ENCODE data around the gene CERT1.

Gene CERT1

GRCh38 chr5:75552764-75553163 lies 41.3 kb upstream of the CERT1 start:
- CTCF ChIA-PET: no interaction called here
- TF ChIP-seq FOXK2 (IDR thresholded peaks at IDR 0.05) (no peak), NFRKB (IDR thresholded peaks at IDR 0.05) (no peak), ZNF384 (IDR thresholded peaks at IDR 0.05) (no peak), CTBP1 (IDR thresholded peaks at IDR 0.05; ENCODE audit: borderline replicate concordance) (no peak), HDGF (IDR thresholded peaks at IDR 0.05; ENCODE audit: borderline replicate concordance) (no peak), BHLHE40 (IDR thresholded peaks at IDR 0.05; ENCODE audit: borderline replicate concordance) (no peak), SP1 (IDR thresholded peaks at IDR 0.05) (no peak), LEF1 (IDR thresholded peaks at IDR 0.05; ENCODE audit: borderline replicate concordance) (no peak), ELF4 (IDR thresholded peaks at IDR 0.05) (no peak)
- no peak for DNase-seq (ENCODE audit: extremely low spot score)
- POLR2A ChIA-PET: no interaction called here

GRCh38 chr5:75551471-75551870 lies 40.0 kb upstream of the CERT1 start:
- ChIA-PET POLR2A (no interaction called here), CTCF (no interaction called here)
- no peak for TF ChIP-seq NFRKB (IDR thresholded peaks at IDR 0.05)
- TF ChIP-seq PKNOX1 (IDR thresholded peaks at IDR 0.05): no peak
- TF ChIP-seq BHLHE40 (IDR thresholded peaks at IDR 0.05; ENCODE audit: borderline replicate concordance): no peak
- TF ChIP-seq FOXK2 (IDR thresholded peaks at IDR 0.05): no peak
- no peak for TF ChIP-seq LEF1 (IDR thresholded peaks at IDR 0.05; ENCODE audit: borderline replicate concordance)
- TF ChIP-seq FOXA1 (IDR thresholded peaks at IDR 0.05): no peak
- no peak for DNase-seq (ENCODE audit: extremely low spot score)

GRCh38 chr5:75550597-75550996 lies 39.2 kb upstream of the CERT1 start:
- CTCF ChIA-PET: no interaction called here
- POLR2A ChIA-PET: no interaction called here
- no peak for DNase-seq (ENCODE audit: extremely low spot score)
- TF ChIP-seq FOXK2 (IDR thresholded peaks at IDR 0.05) (no peak), PKNOX1 (IDR thresholded peaks at IDR 0.05) (no peak), FOXM1 (IDR thresholded peaks at IDR 0.05; ENCODE audit: borderline replicate concordance) (no peak), FOXA1 (IDR thresholded peaks at IDR 0.05) (no peak)

GRCh38 chr5:75547812-75548211 lies 36.4 kb upstream of the CERT1 start:
- POLR2A ChIA-PET: no interaction called here
- CTCF ChIA-PET: no interaction called here
- DNase-seq (ENCODE audit: extremely low spot score): no peak
- TF ChIP-seq FOXM1 (IDR thresholded peaks at IDR 0.05; ENCODE audit: borderline replicate concordance): no peak
- TF ChIP-seq PKNOX1 (IDR thresholded peaks at IDR 0.05): no peak
- TF ChIP-seq CTBP1 (IDR thresholded peaks at IDR 0.05; ENCODE audit: borderline replicate concordance): no peak
- no peak for TF ChIP-seq FOXA1 (IDR thresholded peaks at IDR 0.05)

GRCh38 chr5:75546830-75547229 lies 35.4 kb upstream of the CERT1 start:
- ChIA-PET POLR2A (no interaction called here), CTCF (no interaction called here)
- DNase-seq (ENCODE audit: extremely low spot score): no peak
- no peak for TF ChIP-seq L3MBTL2 (conservative IDR thresholded peaks at IDR 0.05)
- no peak for TF ChIP-seq FOXA1 (IDR thresholded peaks at IDR 0.05)
- TF ChIP-seq SP1 (IDR thresholded peaks at IDR 0.05): no peak
- no peak for TF ChIP-seq HDGF (IDR thresholded peaks at IDR 0.05; ENCODE audit: borderline replicate concordance)
- TF ChIP-seq FOXM1 (IDR thresholded peaks at IDR 0.05; ENCODE audit: borderline replicate concordance): no peak
- TF ChIP-seq FOXK2 (IDR thresholded peaks at IDR 0.05): no peak
- no peak for TF ChIP-seq SUZ12 (IDR thresholded peaks at IDR 0.05)

GRCh38 chr5:75545131-75545530 lies 33.7 kb upstream of the CERT1 start:
- ChIA-PET CTCF (no interaction called here), POLR2A (no interaction called here)
- TF ChIP-seq L3MBTL2 (conservative IDR thresholded peaks at IDR 0.05) (no peak), BHLHE40 (IDR thresholded peaks at IDR 0.05; ENCODE audit: borderline replicate concordance) (no peak), PKNOX1 (IDR thresholded peaks at IDR 0.05) (no peak), FOXK2 (IDR thresholded peaks at IDR 0.05) (no peak), NFRKB (IDR thresholded peaks at IDR 0.05) (no peak), TARDBP (IDR thresholded peaks at IDR 0.05) (no peak), FOXM1 (IDR thresholded peaks at IDR 0.05; ENCODE audit: borderline replicate concordance) (no peak), HDGF (IDR thresholded peaks at IDR 0.05; ENCODE audit: borderline replicate concordance) (no peak), SP1 (IDR thresholded peaks at IDR 0.05) (no peak), ARNT (IDR thresholded peaks at IDR 0.05) (no peak), ZNF384 (IDR thresholded peaks at IDR 0.05) (no peak), SUZ12 (IDR thresholded peaks at IDR 0.05) (no peak), LEF1 (IDR thresholded peaks at IDR 0.05; ENCODE audit: borderline replicate concordance) (no peak), ELF4 (IDR thresholded peaks at IDR 0.05) (no peak)
- DNase-seq (ENCODE audit: extremely low spot score): no peak

GRCh38 chr5:75538211-75538610 lies 26.8 kb upstream of the CERT1 start:
- CTCF ChIA-PET: no interaction called here
- TF ChIP-seq SUZ12 (IDR thresholded peaks at IDR 0.05) (no peak), TARDBP (IDR thresholded peaks at IDR 0.05) (no peak), BHLHE40 (IDR thresholded peaks at IDR 0.05; ENCODE audit: borderline replicate concordance) (no peak), ARNT (IDR thresholded peaks at IDR 0.05) (no peak), FOXK2 (IDR thresholded peaks at IDR 0.05) (no peak), SP1 (IDR thresholded peaks at IDR 0.05) (no peak), FOXM1 (IDR thresholded peaks at IDR 0.05; ENCODE audit: borderline replicate concordance) (no peak), ZNF384 (IDR thresholded peaks at IDR 0.05) (no peak), CTBP1 (IDR thresholded peaks at IDR 0.05; ENCODE audit: borderline replicate concordance) (no peak), LEF1 (IDR thresholded peaks at IDR 0.05; ENCODE audit: borderline replicate concordance) (no peak), HDGF (IDR thresholded peaks at IDR 0.05; ENCODE audit: borderline replicate concordance) (no peak), NFRKB (IDR thresholded peaks at IDR 0.05) (no peak), PKNOX1 (IDR thresholded peaks at IDR 0.05) (no peak), FOXA1 (IDR thresholded peaks at IDR 0.05) (no peak), L3MBTL2 (conservative IDR thresholded peaks at IDR 0.05) (no peak), ELF4 (IDR thresholded peaks at IDR 0.05) (no peak)
- no peak for DNase-seq (ENCODE audit: extremely low spot score)
- POLR2A ChIA-PET: no interaction called here

Measured in HEK293T (cell line).